ENCODE measurements around the gene UXT. TPM values are rescaled to one million over a fixed set of nuclear protein-coding genes. Genes with fewer than 3 reads are reported as not detected.

Gene UXT
- total and polyA plus RNA-seq, 2 of the 4 experiments (the other 2 are of a cell fraction): 106 to 164 TPM

GRCh38 chrX:47632666-47633065, 26.3 kb downstream of the UXT start:
- H2BK15ac ChIP-seq (ENCODE audit: low read depth, low read length): no peak overlapping the region
- in situ Hi-C loops (cut with MboI; ENCODE audit: low sequenced_read_pairs) (loop anchor here (25.0 kb wide), 1 partner anchor 420 kb away; the partner anchor contains the start of gene CDK16), intact Hi-C loops (cut with micrococcal nuclease) (no loop called here), dilution Hi-C loops (cut with HindIII; ENCODE audit: low sequenced_read_pairs, unreplicated experiment) (no loop called here)
- no peak overlapping the region for H4K91ac ChIP-seq (ENCODE audit: insufficient read depth, low read depth, low read length)
- H4K5ac ChIP-seq (ENCODE audit: low read depth, low read length): no peak overlapping the region
- no peak overlapping the region for H2AK9ac ChIP-seq (replicated peaks; ENCODE audit: low read depth, low read length, poor library complexity)
- 0 out of 2 replicates have a peak, but pooled peaks cover 2% of the 10 kb centered on the region for H3K9me3 ChIP-seq (ENCODE audit: control insufficient read depth, insufficient read depth, low read length)
- no peak overlapping the region for H2AK5ac ChIP-seq (ENCODE audit: low read depth, low read length)
- H3K4me3 ChIP-seq (ENCODE audit: insufficient read depth, low read depth, low read length): no peak overlapping the region
- no peak overlapping the region for H3K27ac ChIP-seq (ENCODE audit: insufficient read depth, low read length)
- H4K20me1 ChIP-seq (ENCODE audit: insufficient read depth, low read length): no peaks in the 10 kb centered on the region; the same call in 1 of the 2 replicates
- ChIA-PET POLR2A (ENCODE audit: unreplicated experiment) (no interaction called here), CTCF (no interaction called here)
- no TSS peak for BruUV-seq (replicated peaks)
- no peak overlapping the region for H3K4me2 ChIP-seq (ENCODE audit: low read depth, low read length)
- WGBS, 2 experiments (ENCODE audit: extremely low coverage in 2 of 2, insufficient read length in 1 of 2): 80% methylated on average over 2 of the region's 4 CpGs; no CpG with 5 or more reads in 1 of the 2 experiments
- no peak for ATAC-seq (ENCODE audit: low read depth)
- no peak overlapping the region for H3K9ac ChIP-seq (ENCODE audit: low read depth, low read length)
- no peak overlapping the region for H3K18ac ChIP-seq (ENCODE audit: low read depth, low read length)
- DNase-seq: no peak
- no peak overlapping the region for H3K14ac ChIP-seq (replicated peaks; ENCODE audit: low read depth, low read length)
- H3K4me1 ChIP-seq (ENCODE audit: control insufficient read depth, insufficient read depth, low read length): no peaks in the 10 kb centered on the region
- TF ChIP-seq CTCF (conservative IDR thresholded peaks at IDR 0.05; ENCODE audit: low read depth, low read length) (no peak), MAFK (IDR thresholded peaks at IDR 0.05; ENCODE audit: low read depth, low read length) (no peak), SMC3 (IDR thresholded peaks at IDR 0.05; ENCODE audit: low read depth, low read length) (no peak), BHLHE40 (IDR thresholded peaks at IDR 0.05; ENCODE audit: low read depth, low read length) (no peak), MXI1 (IDR thresholded peaks at IDR 0.05; ENCODE audit: borderline replicate concordance, low read depth, low read length) (no peak), FOS (IDR thresholded peaks at IDR 0.05; ENCODE audit: low read depth, low read length) (no peak), NFE2L2 (IDR thresholded peaks at IDR 0.05; ENCODE audit: low read depth, low read length) (no peak), CEBPB (IDR thresholded peaks at IDR 0.05; ENCODE audit: low read depth, low read length) (no peak), CHD1 (IDR thresholded peaks at IDR 0.05; ENCODE audit: low read depth, low read length) (no peak), RCOR1 (IDR thresholded peaks at IDR 0.05; ENCODE audit: insufficient replicate concordance, low read length) (no peak), USF2 (IDR thresholded peaks at IDR 0.05; ENCODE audit: low read depth, low read length) (no peak), RAD21 (IDR thresholded peaks at IDR 0.05; ENCODE audit: low read length) (no peak), RFX5 (IDR thresholded peaks at IDR 0.05; ENCODE audit: low read depth, low read length) (no peak), POLR2A (IDR thresholded peaks at IDR 0.05; ENCODE audit: low read depth, low read length) (no peak), MAZ (IDR thresholded peaks at IDR 0.05; ENCODE audit: borderline replicate concordance, low read depth, low read length) (no peak), ELK1 (IDR thresholded peaks at IDR 0.05; ENCODE audit: borderline replicate concordance, low read depth, low read length) (no peak)
- H3K23ac ChIP-seq (ENCODE audit: low read depth, low read length): no peak overlapping the region
- no peak overlapping the region for H2BK5ac ChIP-seq (ENCODE audit: low read depth, low read length, poor library complexity, severe bottlenecking)
- no peak overlapping the region for H4K8ac ChIP-seq (ENCODE audit: low read depth in 2 of 2, low read length in 2 of 2)
- no peaks in the 10 kb centered on the region for H3K27me3 ChIP-seq (ENCODE audit: control insufficient read depth, insufficient read depth, low read length)
- no peaks in the 10 kb centered on the region for H3K79me1 ChIP-seq (ENCODE audit: low read depth in 1 of 2, low read length in 2 of 2)
- no peaks in the 10 kb centered on the region for H3K9me1 ChIP-seq (ENCODE audit: insufficient read depth, low read length)
- no peak overlapping the region for H3K56ac ChIP-seq (ENCODE audit: extremely low read depth, insufficient read depth, low read length)
- no peak overlapping the region for H3K4ac ChIP-seq (ENCODE audit: low read depth, low read length)
- peaks cover 23% of the 10 kb centered on the region; the same call in 1 of the 2 replicates for H3K36me3 ChIP-seq (ENCODE audit: control insufficient read depth, insufficient read depth, low read length)
- H2AFZ ChIP-seq (replicated peaks; ENCODE audit: low read length, poor library complexity): no peak overlapping the region
- no peak overlapping the region for H2BK120ac ChIP-seq (ENCODE audit: low read depth, low read length)
- no peak overlapping the region for H2BK20ac ChIP-seq (ENCODE audit: low read depth, low read length)

All from IMR-90 (cell line).